ENCODE measurements around the gene RRP7A.
"Not testable (repeated sequence)": the region's sequence is repeated elsewhere in the genome, so short reads cannot be mapped to it uniquely, and the experiment has no call there.

Gene RRP7A

GRCh38 chr22:42561856-42562255 is 42.3 kb upstream of the RRP7A start:
- in situ Hi-C loops (cut with HindIII; ENCODE audit: low sequenced_read_pairs): no loop called here
- TF ChIP-seq, protein P1, sequence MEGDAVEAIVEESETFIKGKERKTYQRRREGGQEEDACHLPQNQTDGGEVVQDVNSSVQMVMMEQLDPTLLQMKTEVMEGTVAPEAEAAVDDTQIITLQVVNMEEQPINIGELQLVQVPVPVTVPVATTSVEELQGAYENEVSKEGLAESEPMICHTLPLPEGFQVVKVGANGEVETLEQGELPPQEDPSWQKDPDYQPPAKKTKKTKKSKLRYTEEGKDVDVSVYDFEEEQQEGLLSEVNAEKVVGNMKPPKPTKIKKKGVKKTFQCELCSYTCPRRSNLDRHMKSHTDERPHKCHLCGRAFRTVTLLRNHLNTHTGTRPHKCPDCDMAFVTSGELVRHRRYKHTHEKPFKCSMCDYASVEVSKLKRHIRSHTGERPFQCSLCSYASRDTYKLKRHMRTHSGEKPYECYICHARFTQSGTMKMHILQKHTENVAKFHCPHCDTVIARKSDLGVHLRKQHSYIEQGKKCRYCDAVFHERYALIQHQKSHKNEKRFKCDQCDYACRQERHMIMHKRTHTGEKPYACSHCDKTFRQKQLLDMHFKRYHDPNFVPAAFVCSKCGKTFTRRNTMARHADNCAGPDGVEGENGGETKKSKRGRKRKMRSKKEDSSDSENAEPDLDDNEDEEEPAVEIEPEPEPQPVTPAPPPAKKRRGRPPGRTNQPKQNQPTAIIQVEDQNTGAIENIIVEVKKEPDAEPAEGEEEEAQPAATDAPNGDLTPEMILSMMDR (IDR thresholded peaks at IDR 0.05; ENCODE audit: low read depth, low read length, missing control alignments): no peak
- no peak for DNase-seq (ENCODE audit: low read depth)
- no peak overlapping the region for H3K4me3 ChIP-seq (ENCODE audit: low read depth, low read length)

GRCh38 chr22:42560781-42561180 is 41.2 kb upstream of the RRP7A start:
- in situ Hi-C loops (cut with HindIII; ENCODE audit: low sequenced_read_pairs): no loop called here
- H3K4me3 ChIP-seq (ENCODE audit: low read depth, low read length): no peak overlapping the region
- TF ChIP-seq, protein P1 (IDR thresholded peaks at IDR 0.05; ENCODE audit: low read depth, low read length, missing control alignments): peak; percentile 52
- DNase-seq (ENCODE audit: low read depth): no peak

DNA sequence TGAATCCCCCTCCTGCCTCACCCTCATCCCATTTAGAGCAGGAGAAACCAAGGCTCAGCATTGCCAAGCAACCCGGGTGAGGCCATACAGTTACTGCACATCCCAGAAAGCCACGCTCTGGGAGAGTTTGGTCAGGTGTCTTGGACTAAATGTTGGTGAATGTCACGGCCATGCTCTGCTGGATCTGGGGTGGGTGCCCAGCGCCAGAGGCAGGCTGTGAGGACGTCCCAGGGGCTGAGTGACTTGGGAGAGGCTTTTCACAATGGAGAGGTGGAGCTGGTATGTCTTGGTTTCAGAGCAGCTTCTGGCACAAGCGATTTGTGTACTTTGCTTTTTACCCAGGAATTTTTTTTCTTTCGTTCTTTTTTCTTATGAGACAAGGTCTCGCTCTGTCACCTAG is 40.8 kb upstream of the RRP7A start:
- DNase-seq (ENCODE audit: low read depth): no peak
- TF ChIP-seq, protein P1 (IDR thresholded peaks at IDR 0.05; ENCODE audit: low read depth, low read length, missing control alignments): no peak
- in situ Hi-C loops (cut with HindIII; ENCODE audit: low sequenced_read_pairs): no loop called here
- no peak overlapping the region for H3K4me3 ChIP-seq (ENCODE audit: low read depth, low read length)

- TF ChIP-seq, protein P1 (IDR thresholded peaks at IDR 0.05; ENCODE audit: low read depth, low read length, missing control alignments): no peak
- in situ Hi-C loops (cut with HindIII; ENCODE audit: low sequenced_read_pairs): no loop called here
- DNase-seq (ENCODE audit: low read depth): peak; percentile 9
- H3K4me3 ChIP-seq (ENCODE audit: low read depth, low read length): peak within 1 kb of the TSS; percentile 50
Observed at GRCh38 chr22:42553475-42554361, 34.1 kb upstream of the RRP7A start, which contains the start of gene SERHL2. Gene SERHL2 (plus strand): TSS chr22:42553956. CDS start chr22:42554021, 65 bp downstream.

DNA sequence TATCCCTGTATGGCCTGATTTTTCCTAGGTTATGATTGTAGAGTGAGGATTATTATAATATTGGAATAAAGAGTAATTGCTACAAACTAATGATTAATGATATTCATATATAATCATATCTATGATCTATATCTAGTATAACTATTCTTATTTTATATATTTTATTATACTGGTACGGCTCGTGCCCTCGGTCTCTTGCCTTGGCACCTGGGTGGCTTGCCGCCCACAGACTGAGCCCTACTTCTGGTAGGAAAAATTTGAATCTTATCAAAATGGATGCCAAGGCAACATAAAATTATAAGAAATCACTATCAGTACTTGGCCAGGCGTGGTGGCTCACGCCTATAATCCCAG is 32.7 kb upstream of the RRP7A start:
- DNase-seq (ENCODE audit: low read depth); in situ Hi-C loops (cut with HindIII; ENCODE audit: low sequenced_read_pairs): not testable (repeated sequence)

GRCh38 chr22:42549331-42550060 is 29.9 kb upstream of the RRP7A start:
- H3K4me3 ChIP-seq (ENCODE audit: low read depth, low read length): no peak overlapping the region
- TF ChIP-seq, protein P1 (IDR thresholded peaks at IDR 0.05; ENCODE audit: low read depth, low read length, missing control alignments): no peak
- DNase-seq (ENCODE audit: low read depth): no peak
- in situ Hi-C loops (cut with HindIII; ENCODE audit: low sequenced_read_pairs): no loop called here

More for the DNA sequence above, 32.7 kb upstream of the RRP7A start:
- H3K4me3 ChIP-seq (ENCODE audit: low read depth, low read length): not testable (repeated sequence)
